NCI-H1048 (cell line): ENCODE data around the gene ITPR1.
"Not testable (repeated sequence)": the region's sequence is repeated elsewhere in the genome, so short reads cannot be mapped to it uniquely, and the experiment has no call there.

Source experiments
- DNase-seq: peaks from one replicate; lab custom pipeline; 2025; lab: John Stamatoyannopoulos, UW

The ITPR1 gene

DNA sequence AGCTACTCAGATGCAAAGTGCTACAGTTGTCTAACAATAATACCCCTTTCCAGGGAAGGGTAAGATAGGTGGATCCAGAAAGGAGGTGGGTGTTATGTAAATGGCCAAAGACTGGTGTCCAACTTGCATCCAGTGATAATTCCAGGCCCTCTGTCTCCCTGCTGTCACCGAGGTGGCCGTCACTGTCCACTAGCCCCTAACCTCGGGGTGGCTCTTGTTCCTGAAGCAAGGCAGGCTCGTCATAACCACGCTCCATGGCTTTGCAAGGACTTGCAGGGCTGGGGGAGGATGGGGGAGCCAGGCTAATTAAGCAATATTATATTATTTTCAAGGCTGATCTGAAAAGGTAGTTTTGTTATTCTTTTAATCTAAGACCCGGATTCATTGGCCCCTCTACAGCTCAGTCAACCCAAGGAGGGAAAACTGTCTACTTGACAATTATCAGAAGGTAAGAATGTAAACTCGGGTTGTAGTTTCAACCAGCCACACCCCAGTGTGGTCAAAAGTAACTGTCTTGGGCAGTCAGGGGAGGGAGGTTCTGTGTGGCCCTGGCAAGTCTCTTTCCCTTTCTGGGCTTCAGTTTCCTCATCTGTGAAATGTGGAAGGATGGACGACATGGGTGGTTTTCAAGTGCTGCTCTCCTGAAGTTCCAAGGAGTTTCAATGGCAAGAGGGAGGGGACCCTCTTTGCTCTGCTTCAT, 266.0 kb downstream of the ITPR1 start:
- no peak for DNase-seq

DNA sequence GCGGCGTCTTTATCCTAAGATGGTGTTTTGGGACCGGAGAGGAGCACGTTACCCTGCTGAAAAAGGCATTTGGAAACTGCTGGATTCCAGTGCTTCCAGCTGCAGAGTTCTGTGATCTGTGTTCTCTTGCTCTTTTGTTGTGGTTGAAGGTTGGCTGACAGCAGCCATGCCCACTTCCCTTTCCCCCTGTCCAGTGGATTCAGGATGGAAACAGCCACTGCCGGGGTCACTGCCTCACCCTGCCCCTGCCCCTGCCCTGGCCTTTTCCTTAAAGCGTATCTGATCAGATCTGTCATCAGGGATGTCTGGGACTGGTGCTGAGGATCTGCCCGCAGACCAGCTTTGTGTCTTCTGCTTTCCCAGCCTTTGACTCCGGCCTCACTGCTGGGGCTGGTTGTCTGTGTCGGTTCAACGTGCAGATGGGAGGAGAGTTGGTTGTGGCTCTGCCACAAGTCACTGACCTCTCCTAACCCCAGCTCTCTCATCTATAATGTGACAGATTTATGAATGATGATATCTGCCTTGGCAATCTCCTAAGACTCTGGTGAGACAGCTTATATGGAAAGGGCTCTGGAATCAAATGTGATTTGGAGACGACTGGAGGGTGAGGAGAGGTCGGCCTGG, 266.7 kb downstream of the ITPR1 start:
- no peak for DNase-seq

DNA sequence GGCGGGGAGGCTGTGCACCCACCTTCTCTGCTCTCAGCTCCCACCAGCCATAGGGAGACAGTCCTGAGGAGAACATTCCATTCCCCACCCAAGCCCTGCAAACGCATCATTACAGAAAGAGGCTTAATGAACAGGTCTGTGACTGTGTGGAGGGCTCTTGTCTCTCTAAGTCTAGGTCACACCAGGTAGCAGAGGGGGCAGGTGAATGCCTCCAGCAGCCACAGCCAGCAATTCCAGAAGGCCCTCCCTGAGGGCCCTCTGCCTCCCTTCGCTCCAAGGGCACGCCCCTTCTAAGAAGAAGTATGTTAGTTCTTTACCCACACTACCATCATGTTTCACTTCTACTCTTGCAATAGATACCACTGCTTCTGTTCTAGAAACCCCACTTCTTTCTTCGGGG, 268.6 kb downstream of the ITPR1 start:
- no peak for DNase-seq

DNA sequence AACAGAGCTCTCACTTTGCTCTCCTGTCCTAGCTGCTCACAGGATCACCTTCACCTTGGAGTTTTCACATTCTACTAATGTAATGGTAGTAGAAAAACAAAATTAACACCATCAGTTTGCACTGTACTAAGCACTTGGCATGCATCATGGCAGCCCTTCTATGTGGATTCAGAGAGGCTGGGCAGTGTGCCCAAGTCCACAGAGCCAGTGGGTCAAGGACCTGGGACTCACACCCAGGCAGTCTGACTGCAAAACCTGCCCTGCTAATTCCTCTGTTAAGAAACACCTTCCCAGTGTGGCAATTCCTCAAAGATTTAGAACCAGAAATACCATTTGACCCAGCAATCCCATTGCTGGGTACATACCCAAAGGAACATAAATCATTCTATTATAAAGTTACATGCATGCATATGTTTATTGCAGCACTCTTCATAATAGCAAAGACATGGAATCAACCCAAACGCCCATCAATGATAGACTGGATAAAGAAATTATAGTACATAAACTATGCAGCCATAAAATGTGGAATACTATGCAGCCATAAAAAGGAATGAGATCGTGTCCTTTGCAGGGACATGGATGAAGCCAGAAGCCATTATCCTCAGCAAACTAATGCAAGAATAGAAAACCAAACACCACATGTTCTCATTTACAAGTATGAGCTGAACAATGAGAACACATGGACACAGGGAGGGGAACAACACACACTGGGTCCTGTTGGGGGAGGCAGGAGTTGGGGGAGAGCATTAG, 269.5 kb downstream of the ITPR1 start:
- DNase-seq = not testable (repeated sequence)

DNA sequence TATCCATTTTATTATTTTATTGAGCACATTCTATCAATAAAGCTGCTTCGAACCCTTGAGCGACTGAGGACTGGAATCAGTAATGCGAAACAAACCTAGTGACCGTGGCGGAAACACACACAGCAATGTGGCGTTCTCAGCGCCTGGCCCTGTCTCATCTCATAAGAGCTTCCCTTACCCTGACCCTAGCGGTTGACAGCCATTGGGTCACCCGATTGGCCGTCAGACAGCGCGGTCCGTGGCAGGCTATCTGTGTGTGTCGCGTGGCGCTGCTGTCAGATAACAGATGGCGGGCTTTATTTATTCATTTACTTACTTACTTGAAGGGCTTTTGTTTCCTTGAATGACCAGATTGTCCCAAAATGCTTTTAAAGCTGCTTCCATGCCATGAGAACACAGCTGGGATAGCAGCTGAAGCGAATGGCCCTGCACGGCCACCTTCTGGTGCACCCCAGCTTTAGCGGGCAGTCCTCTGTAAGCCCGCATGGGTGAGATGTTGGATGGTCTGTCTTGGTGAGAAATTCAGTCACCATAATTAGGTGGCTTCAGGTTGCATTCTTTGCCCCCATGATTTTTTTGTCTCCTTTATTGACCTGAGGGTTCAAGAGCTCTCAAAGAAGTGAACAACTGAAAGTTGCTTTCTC, 270.6 kb downstream of the ITPR1 start:
- no peak for DNase-seq

DNA sequence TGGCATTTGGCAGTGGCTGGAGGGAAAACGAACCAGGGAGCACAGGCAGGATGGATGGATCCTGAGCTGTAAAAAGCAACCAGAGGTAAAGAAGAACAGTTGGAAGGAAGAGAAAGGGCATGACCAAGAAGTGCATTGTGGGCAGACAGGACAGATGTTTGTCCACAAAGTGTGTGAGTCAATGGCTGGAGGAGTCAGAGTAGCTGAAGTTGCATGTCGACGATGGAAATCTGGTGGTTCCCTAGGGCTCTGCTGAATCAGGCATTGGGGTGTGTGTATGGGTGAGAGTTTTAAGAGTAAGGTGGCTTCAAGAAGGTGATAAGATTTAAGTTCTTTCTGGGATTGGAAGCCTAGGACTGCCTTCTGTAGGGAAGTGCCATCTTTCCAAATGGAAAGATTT, 272.1 kb downstream of the ITPR1 start:
- no peak for DNase-seq

DNA sequence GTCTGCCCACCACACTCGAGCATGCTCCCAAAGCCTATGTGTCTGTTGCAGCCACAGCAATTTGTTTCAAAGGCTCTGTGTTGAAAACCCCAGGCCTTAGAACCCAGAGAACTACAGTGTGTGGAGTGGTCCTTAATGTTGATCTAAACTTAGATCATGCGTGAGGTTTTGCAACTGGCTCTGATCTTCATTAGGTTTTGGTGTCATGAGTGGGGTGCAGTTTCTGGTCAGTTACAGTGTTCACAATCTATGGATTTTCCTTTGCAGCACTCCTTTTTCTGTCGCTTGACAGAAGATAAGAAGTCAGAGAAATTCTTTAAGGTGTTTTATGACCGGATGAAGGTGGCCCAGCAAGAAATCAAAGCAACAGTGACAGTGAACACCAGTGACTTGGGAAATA, 273.1 kb downstream of the ITPR1 start:
- DNase-seq = no peak

DNA sequence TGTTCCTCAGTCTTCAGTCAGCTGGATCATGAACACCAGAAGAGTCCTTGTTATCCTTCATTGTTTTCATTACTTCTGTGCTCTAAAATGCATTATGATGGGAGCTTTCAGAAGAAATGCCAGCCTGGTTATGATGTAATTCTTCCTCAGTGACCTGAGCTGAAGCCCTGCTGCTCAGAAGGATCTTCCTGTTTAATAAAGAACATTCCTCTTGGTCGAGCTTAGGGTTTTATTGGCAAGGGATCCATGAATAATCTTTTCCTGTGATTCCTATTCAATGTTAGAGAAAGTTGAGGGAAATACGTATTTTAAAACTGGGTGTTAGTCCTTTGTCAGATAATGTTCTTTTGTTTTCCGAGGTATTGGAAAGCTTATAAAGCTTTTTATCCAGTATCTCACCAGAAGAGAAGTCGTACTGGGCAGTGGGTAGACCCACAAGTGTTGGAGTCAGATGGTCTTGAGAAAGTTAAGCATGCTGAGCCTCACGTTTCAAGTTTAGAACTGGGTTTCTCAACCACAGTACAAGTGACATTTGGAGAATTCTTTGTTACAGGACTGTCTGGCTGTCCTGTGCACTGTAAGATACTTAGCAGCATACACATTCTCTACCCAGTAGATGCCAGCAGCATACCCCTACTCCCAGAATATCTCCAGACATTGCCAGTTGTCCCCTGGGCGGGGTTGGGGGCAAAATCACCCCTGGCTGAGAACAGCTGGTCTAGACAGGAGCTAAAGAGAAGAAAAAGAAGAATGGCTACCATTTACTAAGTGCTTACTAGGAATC, 273.8 kb downstream of the ITPR1 start:
- DNase-seq = no peak

DNA sequence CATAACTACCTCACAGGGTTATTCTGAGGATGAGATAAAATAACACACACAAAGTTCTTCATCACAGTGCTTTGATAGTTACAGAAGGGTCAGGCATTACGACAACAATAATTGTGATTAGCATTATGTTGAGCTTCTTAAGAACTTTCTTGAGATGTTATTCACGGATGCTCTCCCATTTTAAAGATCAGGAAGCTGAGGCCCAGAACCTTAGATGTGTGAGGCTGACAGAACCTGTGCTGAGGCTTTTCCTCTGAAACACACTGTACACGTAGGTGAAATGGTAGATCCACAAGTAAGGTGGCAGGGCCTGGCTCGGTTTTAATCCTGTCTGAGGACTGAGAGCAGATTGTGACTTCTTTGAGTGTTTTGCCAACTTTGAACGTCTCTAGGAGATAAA, 274.9 kb downstream of the ITPR1 start:
- no peak for DNase-seq

DNA sequence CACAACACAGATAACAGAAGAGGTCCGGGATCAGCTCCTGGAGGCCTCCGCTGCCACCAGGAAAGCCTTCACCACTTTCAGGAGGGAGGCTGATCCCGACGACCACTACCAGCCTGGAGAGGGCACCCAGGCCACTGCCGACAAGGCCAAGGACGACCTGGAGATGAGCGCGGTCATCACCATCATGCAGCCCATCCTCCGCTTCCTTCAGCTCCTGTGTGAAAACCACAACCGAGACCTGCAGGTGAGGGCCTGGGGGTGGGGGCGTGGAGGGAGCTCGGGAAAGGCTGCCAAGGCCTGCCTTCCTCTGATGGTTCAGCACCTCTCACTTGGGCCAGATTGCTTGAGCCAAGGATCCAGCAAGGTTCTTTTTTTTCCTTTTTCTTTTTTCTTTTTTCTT, 275.4 kb downstream of the ITPR1 start:
- no peak for DNase-seq

DNA sequence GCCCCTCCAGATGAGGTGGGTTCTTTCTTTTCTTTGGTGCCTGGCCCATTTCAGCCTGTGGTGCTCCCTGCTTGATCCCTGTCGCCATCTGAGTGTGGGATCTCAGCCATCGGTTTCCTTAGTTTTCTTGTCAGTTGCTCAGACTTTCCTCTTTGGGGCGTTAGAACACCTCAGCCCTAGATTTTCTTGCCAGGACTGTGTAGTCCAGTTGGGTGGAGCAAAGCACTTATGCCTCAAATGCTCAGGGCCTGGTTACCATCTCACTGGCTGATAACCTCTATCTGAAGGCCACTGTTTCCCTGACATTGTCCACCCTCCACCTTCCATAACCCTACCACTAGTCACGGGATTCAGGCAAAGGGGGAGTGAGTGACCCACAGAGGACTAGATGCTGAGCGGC, 277.4 kb downstream of the ITPR1 start:
- DNase-seq = no peak

DNA sequence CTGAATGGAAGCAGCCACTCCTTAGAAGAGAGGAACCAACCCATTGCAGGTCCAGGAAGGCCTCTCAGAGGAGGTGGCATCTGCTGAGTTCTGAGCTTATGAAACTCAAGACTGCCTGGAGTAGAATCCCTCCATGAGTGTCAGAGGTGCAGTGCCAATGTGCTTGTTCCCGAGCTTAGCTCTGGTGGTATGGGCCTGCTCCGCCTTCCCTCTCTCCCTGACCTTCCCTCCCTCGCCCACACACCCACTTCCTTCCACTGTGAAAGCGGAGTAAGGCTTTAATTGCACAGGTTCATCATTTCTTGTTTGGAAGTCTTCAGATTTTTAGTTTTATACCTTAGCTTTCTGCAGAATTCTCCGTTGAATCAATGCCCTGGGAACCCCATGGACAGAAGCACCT, 278.1 kb downstream of the ITPR1 start:
- DNase-seq = no peak

DNA sequence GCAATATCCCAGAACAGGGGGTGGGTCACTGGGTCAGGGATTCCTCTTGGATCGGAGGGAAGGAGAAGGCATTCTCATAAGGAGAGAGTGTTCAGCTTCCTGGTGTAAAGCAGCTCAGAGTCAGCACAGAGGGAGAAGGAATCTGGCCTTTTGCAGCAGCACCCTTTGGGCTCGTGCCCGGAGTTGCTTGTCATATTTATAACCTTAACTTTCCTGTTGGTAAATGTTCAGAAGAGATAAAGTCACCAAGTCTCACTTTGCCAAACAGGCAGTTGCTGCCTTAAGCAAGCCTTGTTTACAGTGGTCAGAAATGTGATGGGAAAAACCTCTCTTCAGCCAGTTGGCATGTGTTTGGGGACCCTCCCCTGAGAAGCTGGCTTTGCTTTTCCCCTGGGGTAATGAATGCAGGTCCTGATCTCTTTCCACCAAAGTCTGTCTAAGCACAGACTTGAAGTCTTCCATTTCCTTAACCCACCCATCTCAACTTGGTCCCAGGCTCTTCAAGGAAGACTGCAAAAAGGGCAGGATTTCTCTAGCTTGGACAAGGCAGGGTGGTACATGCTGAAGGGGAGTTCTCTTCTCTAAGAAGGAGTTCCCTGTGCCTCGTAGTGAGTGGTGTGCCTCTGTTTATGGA, 279.1 kb downstream of the ITPR1 start:
- DNase-seq = no peak

DNA sequence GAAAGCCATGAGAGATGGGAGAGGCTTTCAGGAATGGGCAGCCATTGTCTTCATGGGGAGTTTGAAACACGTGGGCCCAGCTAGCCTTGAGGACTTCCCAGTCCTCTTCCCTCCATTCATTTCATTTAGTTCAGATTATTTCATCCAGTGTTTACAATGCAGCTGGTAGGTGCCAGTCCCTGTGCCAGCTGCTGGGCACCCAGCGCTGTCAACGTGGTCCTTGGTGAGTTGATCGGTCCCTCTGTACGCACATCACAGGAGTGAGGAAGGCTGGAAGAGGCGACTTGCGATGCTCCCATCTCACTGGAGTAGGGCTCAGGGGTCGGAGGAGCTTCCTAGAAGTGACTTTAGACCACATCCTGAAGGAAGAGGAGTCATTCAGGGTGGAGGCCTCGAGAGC, 279.7 kb downstream of the ITPR1 start:
- no peak for DNase-seq

DNA sequence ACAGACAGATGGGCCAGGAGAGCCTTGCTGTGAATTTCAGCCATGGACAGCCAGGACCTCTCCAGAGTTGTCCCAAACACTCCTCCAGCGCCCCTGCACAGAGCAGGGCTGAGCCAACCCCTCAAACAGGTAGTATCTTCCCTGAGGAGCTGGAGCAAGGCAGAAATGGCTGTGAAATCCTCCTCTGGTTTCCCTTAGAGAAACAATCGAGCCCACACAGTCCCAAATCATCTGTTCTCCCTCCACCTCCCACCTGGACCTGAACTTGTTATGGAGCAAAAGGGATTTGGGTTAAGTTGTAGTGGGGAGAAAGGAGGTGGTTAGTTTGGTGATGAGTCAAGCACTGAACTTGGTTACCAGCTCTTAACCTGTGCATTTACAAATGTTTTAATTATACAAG, 280.4 kb downstream of the ITPR1 start:
- no peak for DNase-seq

DNA sequence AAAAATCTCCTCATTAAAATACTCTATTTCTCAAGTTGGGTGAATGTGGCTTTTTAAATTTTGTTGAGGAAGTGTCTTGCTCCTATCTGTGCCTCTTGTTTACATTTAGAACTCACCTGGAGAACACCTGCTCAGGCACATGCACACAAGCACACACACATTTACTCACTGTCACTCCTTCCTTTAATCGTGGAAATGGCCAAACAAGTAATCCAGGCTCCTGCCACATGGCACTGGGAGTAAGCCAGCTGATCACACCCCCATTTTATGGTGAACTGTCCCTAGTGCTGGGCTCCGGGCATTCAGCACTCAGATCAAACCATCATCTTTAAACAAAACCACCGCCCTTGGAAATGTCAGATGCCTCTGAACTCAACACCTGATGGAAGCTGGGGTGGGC, 281.4 kb downstream of the ITPR1 start:
- DNase-seq = no peak

DNA sequence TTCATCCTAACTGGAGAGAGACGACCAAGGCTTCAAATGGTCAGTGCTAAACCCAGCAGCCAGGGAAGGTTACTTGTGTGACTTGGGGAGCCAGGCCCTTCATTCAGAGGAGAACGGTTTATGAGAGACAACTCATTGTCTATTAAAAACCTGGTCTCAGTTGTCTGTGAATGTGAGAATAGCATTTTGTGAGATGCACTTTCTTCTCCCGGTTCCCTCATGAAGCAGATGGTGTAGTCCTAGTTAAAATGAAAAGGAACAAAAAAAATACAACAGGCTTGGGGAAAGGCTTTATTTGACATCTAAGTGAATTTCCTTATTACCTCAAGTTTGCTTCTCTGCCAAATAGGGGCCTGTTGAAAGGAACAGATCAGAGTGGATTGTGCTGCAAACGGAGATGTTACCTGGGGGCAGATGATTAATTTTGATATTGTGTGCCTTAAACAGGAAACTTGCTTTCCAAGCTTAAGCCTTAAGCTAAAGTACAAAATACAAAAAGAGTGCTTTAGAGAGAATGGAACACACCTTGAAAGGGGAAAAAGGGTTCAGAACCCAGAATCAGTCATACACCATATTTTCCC, 283.3 kb downstream of the ITPR1 start:
- no peak for DNase-seq

DNA sequence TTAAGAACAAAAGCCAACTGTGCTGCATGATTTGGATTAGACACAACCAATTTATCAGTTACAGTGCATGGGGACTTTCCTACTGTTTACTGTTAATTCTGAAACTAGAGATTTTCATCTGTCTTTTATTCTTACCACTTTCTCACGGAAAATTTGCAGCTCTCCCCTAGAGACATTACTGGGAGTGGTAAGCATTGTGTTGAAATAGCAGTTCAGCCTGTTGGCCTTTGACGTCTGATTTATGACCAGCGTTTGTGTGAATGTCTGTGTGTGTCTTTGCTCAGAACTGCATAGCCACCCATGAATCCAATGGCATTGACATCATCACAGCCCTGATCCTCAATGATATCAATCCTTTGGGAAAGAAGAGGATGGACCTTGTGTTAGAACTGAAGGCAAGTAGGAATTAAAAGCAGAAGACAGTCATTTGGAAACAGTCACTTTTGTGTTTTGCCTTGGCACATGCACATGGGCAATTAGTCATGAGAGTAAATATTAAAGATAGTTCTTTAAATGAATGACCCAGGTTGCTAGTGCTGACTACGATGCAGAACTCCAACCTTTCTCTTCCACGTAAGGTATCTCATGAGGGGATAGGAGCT, 283.9 kb downstream of the ITPR1 start:
- no peak for DNase-seq

DNA sequence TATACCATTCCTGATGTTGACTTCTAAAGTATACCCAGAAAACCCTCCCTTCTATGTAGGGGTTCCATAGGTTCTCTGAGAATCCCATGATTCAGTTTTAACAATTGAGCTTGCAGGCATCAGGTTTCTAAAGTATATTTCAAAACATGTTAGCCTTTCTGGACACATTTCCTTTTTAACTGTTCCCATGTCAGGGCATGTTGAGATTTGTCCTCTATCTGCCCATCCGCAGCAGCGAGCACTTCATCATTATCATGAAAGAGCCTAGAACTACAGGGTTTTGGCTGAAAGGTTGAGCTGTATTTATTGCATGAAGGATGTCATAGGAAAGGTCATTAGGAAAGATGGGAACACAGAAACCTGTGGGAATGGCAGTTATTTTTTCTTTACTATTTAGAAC, 285.0 kb downstream of the ITPR1 start:
- no peak for DNase-seq

DNA sequence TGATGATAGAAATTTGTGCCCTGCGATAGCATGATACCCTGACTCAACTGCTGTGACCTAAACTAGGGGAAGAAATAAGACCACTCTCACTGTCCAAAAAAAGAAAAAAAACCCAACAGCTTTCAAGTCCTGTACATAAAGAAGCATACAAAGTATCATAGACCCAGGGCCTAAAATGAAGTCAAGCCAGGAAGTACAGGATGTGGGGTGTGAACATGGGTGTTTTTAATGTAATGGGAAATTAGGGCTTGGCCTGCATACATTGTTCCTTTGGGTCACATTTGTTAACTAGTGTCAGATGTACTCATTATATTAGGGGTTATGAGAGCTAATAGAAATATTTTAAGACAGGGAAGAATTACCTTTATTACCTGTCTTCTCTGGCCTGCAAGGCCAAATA, 285.6 kb downstream of the ITPR1 start:
- no peak for DNase-seq

DNA sequence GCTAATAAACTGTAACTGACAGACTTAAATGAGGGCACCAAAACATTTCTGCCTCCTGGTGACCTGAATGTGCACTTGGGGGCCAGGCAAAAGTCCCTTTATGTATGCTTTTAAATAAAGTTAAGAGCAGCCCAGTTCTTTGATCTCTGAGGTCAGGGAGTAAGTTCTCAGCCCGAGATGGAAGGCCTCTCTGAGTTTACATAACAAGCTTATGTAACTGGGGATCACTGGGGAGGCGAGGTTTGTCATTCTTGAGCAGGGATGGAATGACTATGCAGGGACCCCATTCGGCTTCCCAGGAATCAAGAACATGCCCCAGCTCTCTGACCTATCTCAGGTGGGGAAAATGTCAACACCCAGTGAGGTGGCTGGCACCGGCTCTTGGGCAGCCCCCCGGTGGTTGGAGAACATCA, 287.4 kb downstream of the ITPR1 start:
- no peak for DNase-seq
